ENCODE results near the gene MGAT3.
"Not testable (repeated sequence)": the region's sequence is repeated elsewhere in the genome, so short reads cannot be mapped to it uniquely, and the experiment has no call there.

The MGAT3 gene

GRCh38 chr22:39503630-39504029 is 46.8 kb downstream of the MGAT3 start:
- Histone ChIP-seq H3K27me3 (replicated peaks; ENCODE audit: control insufficient read depth, insufficient read depth, low read length, poor library complexity, severe bottlenecking) (no peaks in the 10 kb centered on the region), H3K4me3 (ENCODE audit: insufficient read depth, low read depth, low read length, poor library complexity, severe bottlenecking) (peak overlapping the region; percentile 86), H3K4me1 (ENCODE audit: control insufficient read depth, insufficient read depth, low read length, poor library complexity, severe bottlenecking) (peaks cover 20% of the 10 kb centered on the region), H3K9me3 (ENCODE audit: control insufficient read depth, low read length) (no peaks in the 10 kb centered on the region), H3K36me3 (ENCODE audit: control insufficient read depth, insufficient read depth, low read length) (peaks cover 38% of the 10 kb centered on the region), H3K27ac (ENCODE audit: insufficient read depth, low read length, poor library complexity, severe bottlenecking) (no peak overlapping the region)
- no peak for DNase-seq

- Histone ChIP-seq H3K4me1 (ENCODE audit: control insufficient read depth, insufficient read depth, low read length, poor library complexity, severe bottlenecking) (peaks cover 20% of the 10 kb centered on the region), H3K27ac (ENCODE audit: insufficient read depth, low read length, poor library complexity, severe bottlenecking) (no peak overlapping the region), H3K9me3 (ENCODE audit: control insufficient read depth, low read length) (no peaks in the 10 kb centered on the region), H3K27me3 (replicated peaks; ENCODE audit: control insufficient read depth, insufficient read depth, low read length, poor library complexity, severe bottlenecking) (no peaks in the 10 kb centered on the region), H3K4me3 (ENCODE audit: insufficient read depth, low read depth, low read length, poor library complexity, severe bottlenecking) (no peak overlapping the region), H3K36me3 (ENCODE audit: control insufficient read depth, insufficient read depth, low read length) (peaks cover 42% of the 10 kb centered on the region)
- DNase-seq, result no peak
Measured at GRCh38 chr22:39504071-39504470, 47.3 kb downstream of the MGAT3 start.

- H3K27me3 ChIP-seq (replicated peaks; ENCODE audit: control insufficient read depth, insufficient read depth, low read length, poor library complexity, severe bottlenecking); DNase-seq; H3K9me3 ChIP-seq (ENCODE audit: control insufficient read depth, low read length); H3K27ac ChIP-seq (ENCODE audit: insufficient read depth, low read length, poor library complexity, severe bottlenecking); H3K4me3 ChIP-seq (ENCODE audit: insufficient read depth, low read depth, low read length, poor library complexity, severe bottlenecking): not testable (repeated sequence)
- Histone ChIP-seq H3K36me3 (ENCODE audit: control insufficient read depth, insufficient read depth, low read length) (peaks cover 67% of the 10 kb centered on the region), H3K4me1 (ENCODE audit: control insufficient read depth, insufficient read depth, low read length, poor library complexity, severe bottlenecking) (peaks cover 20% of the 10 kb centered on the region)
Measured at GRCh38 chr22:39507021-39507420, 50.2 kb downstream of the MGAT3 start.

- DNase-seq, result no peak
- Histone ChIP-seq H3K4me3 (ENCODE audit: insufficient read depth, low read depth, low read length, poor library complexity, severe bottlenecking) (no peak overlapping the region), H3K4me1 (ENCODE audit: control insufficient read depth, insufficient read depth, low read length, poor library complexity, severe bottlenecking) (peaks cover 12% of the 10 kb centered on the region), H3K9me3 (ENCODE audit: control insufficient read depth, low read length) (no peaks in the 10 kb centered on the region), H3K36me3 (ENCODE audit: control insufficient read depth, insufficient read depth, low read length) (peaks cover 77% of the 10 kb centered on the region), H3K27me3 (replicated peaks; ENCODE audit: control insufficient read depth, insufficient read depth, low read length, poor library complexity, severe bottlenecking) (no peaks in the 10 kb centered on the region), H3K27ac (ENCODE audit: insufficient read depth, low read length, poor library complexity, severe bottlenecking) (no peak overlapping the region)
Measured at GRCh38 chr22:39508393-39508792, 51.6 kb downstream of the MGAT3 start.

GRCh38 chr22:39510529-39511149 is 53.8 kb downstream of the MGAT3 start:
- Histone ChIP-seq H3K4me1 (ENCODE audit: control insufficient read depth, insufficient read depth, low read length, poor library complexity, severe bottlenecking) (no peaks in the 10 kb centered on the region), H3K27ac (ENCODE audit: insufficient read depth, low read length, poor library complexity, severe bottlenecking) (no peak overlapping the region), H3K4me3 (ENCODE audit: insufficient read depth, low read depth, low read length, poor library complexity, severe bottlenecking) (no peak overlapping the region), H3K9me3 (ENCODE audit: control insufficient read depth, low read length) (no peaks in the 10 kb centered on the region), H3K36me3 (ENCODE audit: control insufficient read depth, insufficient read depth, low read length) (peaks cover 82% of the 10 kb centered on the region), H3K27me3 (replicated peaks; ENCODE audit: control insufficient read depth, insufficient read depth, low read length, poor library complexity, severe bottlenecking) (no peaks in the 10 kb centered on the region)
- DNase-seq, result no peak

GRCh38 chr22:39511226-39511625 is 54.4 kb downstream of the MGAT3 start:
- Histone ChIP-seq H3K27ac (ENCODE audit: insufficient read depth, low read length, poor library complexity, severe bottlenecking) (no peak overlapping the region), H3K4me1 (ENCODE audit: control insufficient read depth, insufficient read depth, low read length, poor library complexity, severe bottlenecking) (no peaks in the 10 kb centered on the region), H3K27me3 (replicated peaks; ENCODE audit: control insufficient read depth, insufficient read depth, low read length, poor library complexity, severe bottlenecking) (no peaks in the 10 kb centered on the region), H3K4me3 (ENCODE audit: insufficient read depth, low read depth, low read length, poor library complexity, severe bottlenecking) (no peak overlapping the region), H3K9me3 (ENCODE audit: control insufficient read depth, low read length) (no peaks in the 10 kb centered on the region), H3K36me3 (ENCODE audit: control insufficient read depth, insufficient read depth, low read length) (peaks cover 76% of the 10 kb centered on the region)
- DNase-seq, result no peak

- Histone ChIP-seq H3K27me3 (replicated peaks; ENCODE audit: control insufficient read depth, insufficient read depth, low read length, poor library complexity, severe bottlenecking) (no peaks in the 10 kb centered on the region), H3K4me3 (ENCODE audit: insufficient read depth, low read depth, low read length, poor library complexity, severe bottlenecking) (no peak overlapping the region), H3K9me3 (ENCODE audit: control insufficient read depth, low read length) (no peaks in the 10 kb centered on the region), H3K27ac (ENCODE audit: insufficient read depth, low read length, poor library complexity, severe bottlenecking) (no peak overlapping the region), H3K4me1 (ENCODE audit: control insufficient read depth, insufficient read depth, low read length, poor library complexity, severe bottlenecking) (no peaks in the 10 kb centered on the region), H3K36me3 (ENCODE audit: control insufficient read depth, insufficient read depth, low read length) (peaks cover 72% of the 10 kb centered on the region)
- DNase-seq, result no peak
Measured at GRCh38 chr22:39512026-39512425, 55.2 kb downstream of the MGAT3 start.

- Histone ChIP-seq H3K36me3 (ENCODE audit: control insufficient read depth, insufficient read depth, low read length) (peaks cover 62% of the 10 kb centered on the region), H3K4me1 (ENCODE audit: control insufficient read depth, insufficient read depth, low read length, poor library complexity, severe bottlenecking) (no peaks in the 10 kb centered on the region), H3K9me3 (ENCODE audit: control insufficient read depth, low read length) (no peaks in the 10 kb centered on the region), H3K27me3 (replicated peaks; ENCODE audit: control insufficient read depth, insufficient read depth, low read length, poor library complexity, severe bottlenecking) (no peaks in the 10 kb centered on the region), H3K27ac (ENCODE audit: insufficient read depth, low read length, poor library complexity, severe bottlenecking) (no peak overlapping the region), H3K4me3 (ENCODE audit: insufficient read depth, low read depth, low read length, poor library complexity, severe bottlenecking) (no peak overlapping the region)
- no peak for DNase-seq
Measured at GRCh38 chr22:39513791-39514190, 57.0 kb downstream of the MGAT3 start.

GRCh38 chr22:39514373-39514973 is 57.7 kb downstream of the MGAT3 start:
- Histone ChIP-seq H3K27ac (ENCODE audit: insufficient read depth, low read length, poor library complexity, severe bottlenecking) (no peak overlapping the region), H3K4me1 (ENCODE audit: control insufficient read depth, insufficient read depth, low read length, poor library complexity, severe bottlenecking) (peaks cover 7% of the 10 kb centered on the region), H3K4me3 (ENCODE audit: insufficient read depth, low read depth, low read length, poor library complexity, severe bottlenecking) (no peak overlapping the region), H3K36me3 (ENCODE audit: control insufficient read depth, insufficient read depth, low read length) (peaks cover 55% of the 10 kb centered on the region), H3K9me3 (ENCODE audit: control insufficient read depth, low read length) (no peaks in the 10 kb centered on the region), H3K27me3 (replicated peaks; ENCODE audit: control insufficient read depth, insufficient read depth, low read length, poor library complexity, severe bottlenecking) (no peaks in the 10 kb centered on the region)
- no peak for DNase-seq

GRCh38 chr22:39515266-39516050 is 58.6 kb downstream of the MGAT3 start:
- peaks cover 10% of the 10 kb centered on the region for H3K4me1 ChIP-seq (ENCODE audit: control insufficient read depth, insufficient read depth, low read length, poor library complexity, severe bottlenecking)
- no peak overlapping the region for H3K27ac ChIP-seq (ENCODE audit: insufficient read depth, low read length, poor library complexity, severe bottlenecking)
- H3K4me3 ChIP-seq (ENCODE audit: insufficient read depth, low read depth, low read length, poor library complexity, severe bottlenecking), result no peak overlapping the region
- no peak for DNase-seq
- H3K27me3 ChIP-seq (replicated peaks; ENCODE audit: control insufficient read depth, insufficient read depth, low read length, poor library complexity, severe bottlenecking), result no peaks in the 10 kb centered on the region
- no peaks in the 10 kb centered on the region for H3K9me3 ChIP-seq (ENCODE audit: control insufficient read depth, low read length)
- peaks cover 51% of the 10 kb centered on the region for H3K36me3 ChIP-seq (ENCODE audit: control insufficient read depth, insufficient read depth, low read length)
